H1 (cell line): ENCODE measurements around the gene GBF1. TPM values are rescaled to one million over a fixed set of nuclear protein-coding genes. Genes with fewer than 3 reads are reported as not detected.

Experiments used
- CTCF ChIA-PET: fragments of 300-600 bp; sonication (Branson Sonifier 250); formaldehyde crosslinking; loops from one replicate; lab custom pipeline; 2021; ENCODE audit not compliant: partially characterized antibody; lab: Charles Lee
- POLR2A ChIA-PET: fragments of 300-600 bp; sonication (Branson Sonifier 250); formaldehyde crosslinking; loops from one replicate; lab custom pipeline; 2021; ENCODE audit warnings: inconsistent platforms; ENCODE audit not compliant: partially characterized antibody; lab: Charles Lee
- DNase-seq, 2 experiments: peaks; one replicate each; pipeline versions ENCODE4 v3.0.0 to v3.0.0-alpha.2; 2010 to 2022; ENCODE audit warnings: low spot score in 2 of 2, low read depth in 1 of 2, mixed read lengths in 1 of 2
- FAIRE-seq: peaks from 2 replicates; lab custom pipeline; 2011; peaks lifted over from hg19 to GRCh38; lab: Jason Lieb, UNC
- H2AFZ ChIP-seq: 2 replicates; pipeline ENCODE4 v1.8.1; 2012; ENCODE audit warnings: low read length, inconsistent platforms
- H2AK5ac ChIP-seq: 2 replicates; pipeline ENCODE4 v1.6.1; 2013; ENCODE audit warnings: low read depth, low read length
- H2BK120ac ChIP-seq: replicated peaks from 2 replicates; pipeline ENCODE3; 2013; ENCODE audit warnings: low read depth, low read length, inconsistent platforms
- H2BK12ac ChIP-seq: 2 replicates; pipeline ENCODE4 v1.6.1; 2013; ENCODE audit warnings: low read depth, low read length
- H2BK15ac ChIP-seq: 2 replicates; pipeline ENCODE4 v1.6.1; 2013; ENCODE audit warnings: low read length
- H2BK20ac ChIP-seq: 2 replicates; pipeline ENCODE4 v1.6.1; 2013; ENCODE audit warnings: low read length
- H2BK5ac ChIP-seq: 2 replicates; pipeline ENCODE4 v1.6.1; 2013; ENCODE audit warnings: low read depth, low read length
- H3K14ac ChIP-seq: 2 replicates; pipeline ENCODE4 v1.6.1; 2013; ENCODE audit warnings: inconsistent platforms; ENCODE audit not compliant: insufficient read length
- H3K18ac ChIP-seq: 2 replicates; pipeline ENCODE4 v1.6.1; 2013; ENCODE audit warnings: low read length; ENCODE audit errors: extremely low read depth
- H3K23ac ChIP-seq: 2 replicates; pipeline ENCODE4 v1.6.1; 2013; ENCODE audit warnings: inconsistent platforms; ENCODE audit not compliant: insufficient read length
- H3K23me2 ChIP-seq: 2 replicates; pipeline ENCODE4 v1.6.1; 2013; ENCODE audit warnings: low read depth, low read length
- H3K27ac ChIP-seq: 2 replicates; pipeline ENCODE4 v1.6.1; 2011; ENCODE audit warnings: low read depth, low read length, inconsistent platforms
- H3K27me3 ChIP-seq, 4 experiments: replicated peaks in 1 of 4; 1 replicate in 1 of 4; 2 replicates in 3 of 4; pipeline versions ENCODE4 v1.6.1 to v1.8.1; 2011 to 2013; ENCODE audit warnings: low read length in 3 of 4, mild to moderate bottlenecking in 3 of 4, inconsistent platforms in 2 of 4, mixed read lengths in 2 of 4, moderate library complexity in 1 of 4; ENCODE audit not compliant: control insufficient read depth in 3 of 4, insufficient read depth in 3 of 4; ENCODE audit errors: extremely low read depth in 1 of 4
- H3K36me3 ChIP-seq, 4 experiments: 2 replicates each; pipeline versions ENCODE4 v1.6.1 to v1.8.1; 2011 to 2013; ENCODE audit warnings: mild to moderate bottlenecking in 4 of 4, low read length in 3 of 4, moderate library complexity in 2 of 4, control low read depth in 1 of 4, inconsistent platforms in 1 of 4; ENCODE audit not compliant: insufficient read depth in 4 of 4, control insufficient read depth in 2 of 4
- H3K4ac ChIP-seq: replicated peaks from 2 replicates; pipeline ENCODE3; 2013; ENCODE audit warnings: low read length, low read depth, mixed read lengths, inconsistent platforms; ENCODE audit not compliant: insufficient read length
- H3K4me1 ChIP-seq, 4 experiments: replicated peaks in 1 of 4; 1 replicate in 1 of 4; 2 replicates in 3 of 4; pipeline versions ENCODE4 v1.6.1 to v1.8.1; 2011 to 2013; ENCODE audit warnings: low read length in 3 of 4, inconsistent platforms in 2 of 4, mixed read lengths in 1 of 4; ENCODE audit not compliant: insufficient read depth in 4 of 4, control insufficient read depth in 3 of 4
- H3K4me2 ChIP-seq, 2 experiments: 2 replicates each; pipeline versions ENCODE4 v1.6.1 to v1.8.1; 2011 to 2013; ENCODE audit warnings: low read depth in 2 of 2, low read length in 2 of 2, control low read depth in 1 of 2, inconsistent platforms in 1 of 2, mild to moderate bottlenecking in 1 of 2; ENCODE audit not compliant: insufficient read depth in 1 of 2
- H3K4me3 ChIP-seq, 4 experiments: fragments of 200-600, 300-600 bp in 1 of 4; sonication (generic), shearing (Covaris generic), sonication (Bioruptor Twin) in 1 of 4; 2 replicates each; pipeline versions ENCODE4 v1.5.1 to v1.8.1; 2011 to 2016; ENCODE audit warnings: low read length in 4 of 4, low read depth in 3 of 4, control low read depth in 2 of 4, inconsistent platforms in 2 of 4, mild to moderate bottlenecking in 2 of 4, mixed read lengths in 1 of 4, moderate library complexity in 1 of 4; ENCODE audit not compliant: insufficient read depth in 2 of 4; ENCODE audit errors: extremely low read depth in 1 of 4
- H3K56ac ChIP-seq: replicated peaks from 2 replicates; pipeline ENCODE3; 2013; ENCODE audit warnings: low read depth, mild to moderate bottlenecking, mixed read lengths, low read length, inconsistent platforms; ENCODE audit not compliant: insufficient read length
- H3K79me1 ChIP-seq: 2 replicates; pipeline ENCODE4 v1.6.1; 2013; ENCODE audit warnings: low read depth, low read length, control low read depth
- H3K79me2 ChIP-seq, 2 experiments: 2 replicates each; pipeline versions ENCODE4 v1.6.1 to v1.8.1; 2012 to 2013; ENCODE audit warnings: low read length in 2 of 2, mild to moderate bottlenecking in 2 of 2, inconsistent platforms in 1 of 2; ENCODE audit not compliant: insufficient read depth in 2 of 2, control insufficient read depth in 1 of 2
- H3K9ac ChIP-seq, 4 experiments: replicated peaks in 1 of 4; 1 replicate in 1 of 4; 2 replicates in 3 of 4; pipeline versions ENCODE4 v1.6.1 to v1.8.1; 2011 to 2013; ENCODE audit warnings: low read depth in 3 of 4, low read length in 3 of 4, control low read depth in 2 of 4, mild to moderate bottlenecking in 2 of 4, moderate library complexity in 2 of 4, inconsistent platforms in 1 of 4; ENCODE audit errors: extremely low read depth in 1 of 4
- H3K9me3 ChIP-seq, 2 experiments: 2 replicates each; pipeline versions ENCODE4 v1.6.1 to v1.8.1; 2012 to 2013; ENCODE audit warnings: mild to moderate bottlenecking in 2 of 2, moderate library complexity in 2 of 2, control low read depth in 1 of 2, inconsistent platforms in 1 of 2, low read depth in 1 of 2, low read length in 1 of 2, mixed read lengths in 1 of 2; ENCODE audit not compliant: insufficient read depth in 2 of 2
- H4K20me1 ChIP-seq, 2 experiments: replicated peaks in 1 of 2; 2 replicates each; pipeline versions ENCODE3 to v1.8.1; 2011 to 2013; ENCODE audit warnings: inconsistent platforms in 2 of 2, low read length in 2 of 2, mild to moderate bottlenecking in 1 of 2; ENCODE audit not compliant: insufficient read depth in 2 of 2, control insufficient read depth in 1 of 2
- H4K5ac ChIP-seq: 2 replicates; pipeline ENCODE4 v1.6.1; 2013; ENCODE audit warnings: low read length, low read depth, mixed read lengths, inconsistent platforms; ENCODE audit not compliant: insufficient read length
- H4K8ac ChIP-seq: 2 replicates; pipeline ENCODE4 v1.8.0; 2013; ENCODE audit warnings: mild to moderate bottlenecking, moderate library complexity, low read length, inconsistent platforms; ENCODE audit not compliant: insufficient read depth; ENCODE audit errors: extremely low read depth
- H4K91ac ChIP-seq: replicated peaks from 2 replicates; pipeline ENCODE3; 2013; ENCODE audit warnings: low read length, mixed read lengths, inconsistent platforms; ENCODE audit not compliant: insufficient read length
- ATF3 ChIP-seq: IDR thresholded peaks from 2 replicates; pipeline ENCODE4 v1.6.1; 2011; ENCODE audit warnings: low read depth, mild to moderate bottlenecking, low read length; ENCODE audit not compliant: insufficient read depth
- CBX5 ChIP-seq: fragments of 300-800, 300-1000 bp; sonication (generic); IDR thresholded peaks from 2 replicates; pipeline ENCODE4 v1.7.1; 2016; ENCODE audit warnings: antibody characterized with exemption, low read length, low read depth
- FOSL1 ChIP-seq: IDR thresholded peaks from 2 replicates; pipeline ENCODE4 v1.6.1; 2011; ENCODE audit warnings: mild to moderate bottlenecking, low read depth, low read length, moderate library complexity; ENCODE audit not compliant: insufficient read depth
- GTF2F1 ChIP-seq: IDR thresholded peaks from 2 replicates; pipeline ENCODE4 v1.6.1; 2012; ENCODE audit warnings: low read depth, low read length, improper control_type of control experiment, borderline replicate concordance
- PHF8 ChIP-seq: fragments of 200-600 bp; sonication (generic); conservative IDR thresholded peaks from 2 replicates; pipeline ENCODE4 v1.7.1; 2012; ENCODE audit warnings: low read depth, mild to moderate bottlenecking, inconsistent platforms, low read length, moderate library complexity
- RNF2 ChIP-seq: fragments of 200-900, 300-1000 bp; sonication (generic); IDR thresholded peaks from 2 replicates; pipeline ENCODE4 v1.7.1; 2016; ENCODE audit warnings: borderline replicate concordance, low read depth, mild to moderate bottlenecking, antibody characterized with exemption, low read length; ENCODE audit not compliant: poor library complexity, severe bottlenecking; ENCODE audit errors: missing control alignments
- SAP30 ChIP-seq: fragments of 300-600 bp; sonication (generic); IDR thresholded peaks from 2 replicates; pipeline ENCODE4 v1.7.1; 2012; ENCODE audit warnings: low read length, moderate library complexity, mild to moderate bottlenecking, inconsistent platforms; ENCODE audit not compliant: insufficient read depth, insufficient replicate concordance
- SIRT6 ChIP-seq: IDR thresholded peaks from one replicate; pipeline ENCODE4 v1.7.1; 2012; ENCODE audit warnings: low read length, inconsistent platforms
- SP4 ChIP-seq: IDR thresholded peaks from 2 replicates; pipeline ENCODE4 v1.6.1; 2012; ENCODE audit warnings: low read length, inconsistent platforms
- TCF12 ChIP-seq: IDR thresholded peaks from 2 replicates; pipeline ENCODE4 v1.6.1; 2011; ENCODE audit warnings: low read depth, mild to moderate bottlenecking, low read length
- TEAD4 ChIP-seq: IDR thresholded peaks from 2 replicates; pipeline ENCODE4 v1.6.1; 2012; ENCODE audit warnings: low read depth, low read length, inconsistent platforms, mixed read lengths
- USF2 ChIP-seq: IDR thresholded peaks from 2 replicates; pipeline ENCODE4 v1.6.1; 2011; ENCODE audit warnings: low read length, improper control_type of control experiment
- WGBS, 2 experiments: shearing (Covaris generic) in 1 of 2; methylation state at CpG; one replicate each; pipeline versions ENCODE4 v1.1.6 to v1.1.7; 2013 to 2015; ENCODE audit warnings: low lambda C conversion rate in 2 of 2, mixed read lengths in 2 of 2, inconsistent platforms in 1 of 2, low coverage in 1 of 2, missing lambda C conversion rate in 1 of 2; ENCODE audit not compliant: insufficient replicate concordance in 2 of 2, insufficient coverage in 1 of 2, insufficient read length in 1 of 2; ENCODE audit errors: extremely low coverage in 1 of 2, missing lambda C conversion rate in 1 of 2; 5-methylcytosine and 5-hydroxymethylcytosine counted together
- polyA plus RNA-seq, 7 experiments: library from polyadenylated mRNA; depleted of rRNA in 3 of 7; stranded (reverse) in 5 of 7; unstranded in 2 of 7; fragments of >200 nt in 5 of 7; fragments of 200-250 nt in 2 of 7; gene quantifications; 1 replicate in 5 of 7; 2 replicates in 1 of 7; 4 replicates in 1 of 7; pipeline versions ENCODE4 v1.2.1 to v1.2.3, GENCODE V29; 2011 to 2013; ENCODE audit warnings: missing spikeins in 2 of 7, mixed read lengths in 2 of 7
- total RNA-seq: library from RNA; stranded (reverse); fragmentation: NEBNext Ultra II Directional; extraction: Animal tissue kit (Norgen Biotek cat#: 25700); gene quantifications from 2 replicates; pipeline ENCODE4 v1.2.1, GENCODE V29; 2021

GBF1 gene
- total and polyA plus RNA-seq, 2 of the 8 experiments (the other 6 are each of a cell fraction or from before 2014, with no cell fraction given) = 11.0 to 25.5 TPM

GRCh38 chr10:102367441-102367840 is 122.1 kb downstream of the GBF1 start:
- no peaks in the 10 kb centered on the region for H3K9me3 ChIP-seq
- H3K79me2 ChIP-seq = no peaks in the 10 kb centered on the region
- no peak overlapping the region for H2BK15ac ChIP-seq
- H3K4me3 ChIP-seq = no peak overlapping the region
- WGBS, 2 experiments = 100% methylated on average over 1 of the region's 1 CpG; no CpG with 5 or more reads in 1 of the 2 experiments
- no peaks in the 10 kb centered on the region for H3K23me2 ChIP-seq
- H3K4me2 ChIP-seq = no peak overlapping the region
- H2BK5ac ChIP-seq = no peak overlapping the region
- no peak overlapping the region for H4K5ac ChIP-seq
- ChIA-PET POLR2A (no interaction called here), CTCF (interaction anchor here (5.3 to 17.3 kb wide), 2 partner anchors 15 to 137 kb away, joined by 40 to 198 read pairs; no protein-coding TSS in a partner anchor)
- peaks cover 4 to 59% (median 45%) of the 10 kb centered on the region in 4 experiments; a peak in 7 of 8 replicates for H3K36me3 ChIP-seq
- H3K27me3 ChIP-seq = no peaks in the 10 kb centered on the region
- H3K27ac ChIP-seq = no peak overlapping the region
- FAIRE-seq (no peak), DNase-seq (no peak)
- H3K4ac ChIP-seq = no peak overlapping the region
- no peaks in the 10 kb centered on the region for H3K4me1 ChIP-seq
- H3K23ac ChIP-seq = no peak overlapping the region
- H4K20me1 ChIP-seq = peaks cover 0 to 2% of the 10 kb centered on the region in 2 experiments
- no peak overlapping the region for H3K18ac ChIP-seq
- H4K8ac ChIP-seq = no peak overlapping the region
- no peaks in the 10 kb centered on the region for H3K79me1 ChIP-seq
- no peak overlapping the region for H3K14ac ChIP-seq
- H2BK120ac ChIP-seq = no peak overlapping the region
- H4K91ac ChIP-seq = no peak overlapping the region
- no peak overlapping the region for H2AK5ac ChIP-seq
- H3K9ac ChIP-seq = no peak overlapping the region
- no peak overlapping the region for H2BK20ac ChIP-seq
- H2BK12ac ChIP-seq = no peak overlapping the region
- no peak overlapping the region for H2AFZ ChIP-seq
- H3K56ac ChIP-seq = no peak overlapping the region
- no peak for TF ChIP-seq FOSL1
- no peak for TF ChIP-seq GTF2F1
- no peak for TF ChIP-seq RNF2
- TF ChIP-seq USF2 = no peak
- no peak for TF ChIP-seq TCF12
- no peak for TF ChIP-seq SP4
- no peak for TF ChIP-seq CBX5
- TF ChIP-seq PHF8 = no peak
- TF ChIP-seq SIRT6 = no peak
- TF ChIP-seq ATF3 = no peak
- TF ChIP-seq SAP30 = no peak
- no peak for TF ChIP-seq TEAD4
